GM12864 (cell line): ENCODE data around the gene SST.

ENCODE experiments used
- DNase-seq: peaks from one replicate; pipeline ENCODE4 v3.0.0-alpha.2; 2011; ENCODE audit warnings: low read depth
- H3K4me3 ChIP-seq: 2 replicates; pipeline ENCODE4 v1.5.1; 2011; ENCODE audit warnings: mild to moderate bottlenecking, low read depth, low read length, control low read depth
- TF ChIP-seq, protein P1 (sequence below): IDR thresholded peaks from 2 replicates; pipeline ENCODE4 v1.5.1; 2011; ENCODE audit warnings: low read depth, mild to moderate bottlenecking, moderate library complexity, low read length, control low read depth, inconsistent platforms; ENCODE audit errors: missing control alignments

SST gene

DNA sequence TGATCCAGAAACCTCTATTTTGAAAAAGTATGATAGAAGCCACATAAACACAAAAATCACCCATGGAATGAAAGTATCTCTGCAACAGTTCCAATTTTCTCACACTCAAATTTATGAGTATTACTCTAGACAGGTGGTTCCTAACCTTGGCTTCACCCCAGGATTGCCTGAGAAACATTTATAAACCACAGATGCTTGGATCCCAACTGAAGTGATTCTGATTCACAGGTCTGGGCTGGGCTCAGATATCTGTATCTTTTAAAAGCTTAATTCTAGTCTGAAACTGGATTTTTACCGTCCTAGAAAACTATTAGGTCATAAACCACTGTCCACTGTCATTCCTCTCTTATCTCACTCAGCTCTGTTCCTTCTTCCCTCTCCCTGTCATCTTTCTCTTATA lies 7.4 kb upstream of the SST start:
- DNase-seq, result no peak
- no peak overlapping the region for H3K4me3 ChIP-seq
- TF ChIP-seq, protein P1, sequence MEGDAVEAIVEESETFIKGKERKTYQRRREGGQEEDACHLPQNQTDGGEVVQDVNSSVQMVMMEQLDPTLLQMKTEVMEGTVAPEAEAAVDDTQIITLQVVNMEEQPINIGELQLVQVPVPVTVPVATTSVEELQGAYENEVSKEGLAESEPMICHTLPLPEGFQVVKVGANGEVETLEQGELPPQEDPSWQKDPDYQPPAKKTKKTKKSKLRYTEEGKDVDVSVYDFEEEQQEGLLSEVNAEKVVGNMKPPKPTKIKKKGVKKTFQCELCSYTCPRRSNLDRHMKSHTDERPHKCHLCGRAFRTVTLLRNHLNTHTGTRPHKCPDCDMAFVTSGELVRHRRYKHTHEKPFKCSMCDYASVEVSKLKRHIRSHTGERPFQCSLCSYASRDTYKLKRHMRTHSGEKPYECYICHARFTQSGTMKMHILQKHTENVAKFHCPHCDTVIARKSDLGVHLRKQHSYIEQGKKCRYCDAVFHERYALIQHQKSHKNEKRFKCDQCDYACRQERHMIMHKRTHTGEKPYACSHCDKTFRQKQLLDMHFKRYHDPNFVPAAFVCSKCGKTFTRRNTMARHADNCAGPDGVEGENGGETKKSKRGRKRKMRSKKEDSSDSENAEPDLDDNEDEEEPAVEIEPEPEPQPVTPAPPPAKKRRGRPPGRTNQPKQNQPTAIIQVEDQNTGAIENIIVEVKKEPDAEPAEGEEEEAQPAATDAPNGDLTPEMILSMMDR, result no peak

DNA sequence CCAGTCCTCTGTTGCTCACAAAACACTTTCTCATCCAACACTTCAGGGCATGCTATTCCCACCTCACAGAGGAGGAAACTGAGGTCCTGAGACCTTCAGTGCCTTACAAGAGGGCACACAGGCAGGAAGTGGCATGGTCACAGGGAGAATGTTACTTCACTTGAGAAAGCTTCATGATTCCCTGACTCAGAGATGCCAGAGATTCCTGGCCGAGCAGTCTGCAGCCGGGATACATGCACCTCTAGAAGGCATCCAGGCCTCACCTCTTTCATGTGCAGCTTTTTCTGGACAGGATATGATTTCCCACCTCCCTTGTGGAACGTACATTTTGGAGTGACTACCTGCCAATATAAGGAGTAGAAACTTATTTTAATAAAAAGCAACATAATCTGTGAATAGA lies 2.8 kb upstream of the SST start:
- TF ChIP-seq, protein P1, result no peak
- no peak for DNase-seq
- H3K4me3 ChIP-seq, result no peak overlapping the region

DNA sequence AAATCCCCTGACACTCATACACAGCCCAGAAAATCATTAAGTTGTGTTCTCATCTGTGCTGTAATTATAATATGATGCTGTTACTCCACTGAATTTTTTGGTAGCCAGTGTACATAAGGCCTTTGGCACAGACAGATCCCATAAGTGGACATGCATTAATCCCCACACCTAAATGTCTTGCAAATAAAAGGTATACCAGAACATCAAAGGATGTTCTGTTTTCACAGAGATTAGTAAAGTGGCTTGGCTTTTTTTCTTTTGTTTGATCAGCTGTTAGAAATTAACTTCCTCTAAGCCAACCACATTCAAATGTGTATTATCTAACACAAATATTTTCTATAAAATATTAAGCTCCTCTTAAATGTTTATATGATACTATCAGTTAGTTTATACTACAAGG lies 2.7 kb downstream of the SST start:
- no peak overlapping the region for H3K4me3 ChIP-seq
- DNase-seq, result no peak
- TF ChIP-seq, protein P1, result no peak

DNA sequence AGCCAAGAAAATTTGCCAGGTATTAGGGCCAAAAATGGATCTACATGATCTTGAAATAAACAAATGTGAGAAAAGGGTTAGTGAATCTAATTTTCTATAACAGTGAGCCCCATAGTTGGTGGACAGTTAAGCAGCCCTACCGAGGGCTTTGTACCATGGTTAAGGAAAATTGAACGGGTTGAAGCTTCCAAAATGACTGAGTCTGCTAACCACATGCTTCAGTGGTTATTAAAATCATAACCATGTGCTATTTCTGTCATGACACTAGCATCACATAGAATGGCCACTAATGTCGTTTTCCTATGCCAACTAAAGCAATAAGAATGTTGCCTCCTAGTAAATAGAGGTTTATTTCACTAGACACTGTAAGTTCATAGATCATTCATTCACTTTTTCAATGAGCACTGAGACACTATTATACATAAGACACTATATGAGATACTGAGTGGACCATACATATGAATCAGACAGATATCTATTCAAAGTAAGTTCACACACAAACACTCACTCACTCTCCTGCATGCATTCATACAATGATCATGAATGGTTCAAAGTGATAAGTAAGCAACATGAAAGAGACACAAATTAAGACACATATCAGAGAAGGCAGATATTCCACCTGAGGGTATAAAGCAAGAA lies 4.3 kb downstream of the SST start:
- DNase-seq, result no peak
- H3K4me3 ChIP-seq, result no peak overlapping the region
- TF ChIP-seq, protein P1, result no peak

DNA sequence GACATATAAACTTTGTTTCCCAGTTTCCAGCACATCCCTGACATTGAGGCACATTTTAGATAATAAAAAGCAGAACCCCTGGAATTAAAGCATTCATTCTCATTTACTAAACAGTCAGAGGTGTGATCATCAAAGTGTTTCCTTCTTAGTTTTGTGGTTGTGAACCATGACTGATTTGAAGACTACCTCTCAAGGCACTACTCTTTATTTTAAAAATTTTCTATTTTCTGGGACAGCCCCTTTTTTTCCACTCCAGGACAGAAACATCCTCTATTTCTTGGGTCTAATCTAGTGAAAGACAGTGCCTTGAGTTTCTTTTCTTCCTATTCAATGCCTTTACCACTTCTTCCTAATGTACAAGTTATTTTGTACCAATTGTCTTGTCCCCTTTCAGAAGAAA lies 5.2 kb downstream of the SST start:
- no peak for DNase-seq

DNA sequence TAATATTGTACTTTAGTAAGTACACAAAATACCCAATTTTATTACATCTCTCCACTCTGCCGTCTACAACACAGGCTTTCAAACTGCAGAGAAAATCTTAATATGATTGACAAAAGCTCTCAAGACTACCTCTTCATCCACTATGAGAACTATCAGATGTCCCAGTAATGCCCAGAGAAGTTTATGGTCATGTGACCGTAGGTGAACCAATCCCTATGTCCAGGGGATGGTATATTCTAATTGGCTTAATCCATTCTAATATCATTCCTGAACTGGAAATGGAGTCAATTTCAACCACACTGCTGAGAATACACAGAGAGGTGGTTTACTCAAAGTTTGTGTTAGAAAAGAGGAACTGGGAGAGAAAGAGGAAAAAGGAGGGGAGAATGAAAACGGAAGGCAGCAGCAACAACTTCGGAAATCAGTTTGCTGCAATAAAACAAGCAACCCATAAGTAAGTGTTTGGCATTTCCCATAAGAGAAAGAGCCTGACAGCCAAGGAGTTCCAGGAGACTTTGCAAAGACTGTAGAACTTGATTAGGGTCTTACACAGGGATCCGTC lies 7.3 kb downstream of the SST start:
- TF ChIP-seq, protein P1, result no peak
- H3K4me3 ChIP-seq, result no peak overlapping the region
- DNase-seq, result no peak

More for the DNA sequence above, 5.2 kb downstream of the SST start:
- TF ChIP-seq, protein P1, result no peak
- no peak overlapping the region for H3K4me3 ChIP-seq

DNA sequence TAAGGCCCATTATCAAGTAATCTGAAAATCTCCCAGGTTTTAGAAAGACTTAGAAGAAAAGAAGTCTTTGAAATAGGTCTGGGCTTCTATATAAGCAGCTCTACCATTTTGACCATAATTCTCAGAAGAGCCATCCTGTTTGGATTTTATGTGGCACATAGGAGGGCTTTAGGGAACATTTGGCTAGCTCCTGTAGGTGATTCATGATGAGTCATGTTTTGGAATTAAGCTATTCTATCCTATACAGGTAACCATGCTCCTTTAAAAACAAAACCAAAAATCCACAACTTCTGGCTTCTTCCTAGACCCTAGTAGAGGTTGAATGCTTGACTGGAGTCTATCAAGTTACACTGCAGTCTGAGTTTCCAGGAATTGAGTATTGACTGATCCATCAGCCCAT lies 8.9 kb downstream of the SST start:
- TF ChIP-seq, protein P1, result no peak
- no peak overlapping the region for H3K4me3 ChIP-seq
- no peak for DNase-seq
